Omental fat pad (tissue), 4 donors: ENCODE data around the gene TSC2. TPM values are rescaled to one million over a fixed set of nuclear protein-coding genes. Genes with fewer than 3 reads are reported as not detected.

ENCODE experiments used
- small RNA-seq: library from RNA; depleted of rRNA; stranded (forward); fragments of <200 nt; gene quantifications from one replicate; pipeline ENCODE3, GENCODE V24; 2016
- total RNA-seq, 4 donors: library from RNA; depleted of rRNA; stranded (reverse); fragments of >200 nt; gene quantifications; one replicate each; pipeline ENCODE4 v1.1.0, GENCODE V29; 2016

TSC2 gene
- total RNA-seq, 4 donors from 2014 or later = 30.0 to 59.4 (median 35.9) TPM

Small RNA genes within 50 kb of the gene (small RNA-seq; reads per million reads assigned to genes)
- gene MIR1225 (0.64 reads per million), gene MIR3180-5 (not detected), gene MIR4516 (not detected), gene RF00019 (not detected), gene RN7SL219P (not detected)

Other genes starting within 250 kb of the TSC2 start
- 100 to 1,000 TPM in 1 of 4 donors, 10 to 100 TPM in 3; 69.8 to 130 (median 81.5) TPM for gene HAGH, start 221.2 kb upstream of the TSC2 start, total RNA-seq
- 10 to 100 TPM; 32.3 to 46.3 (median 34.1) TPM for gene FAHD1, start 220.8 kb upstream of the TSC2 start, total RNA-seq
- 1 to 10 TPM in 1 of 4 donors, not detected in 3; 1.7 TPM for gene MEIOB, start 175.8 kb upstream of the TSC2 start, total RNA-seq
- not detected for gene HS3ST6, start 129.6 kb upstream of the TSC2 start, total RNA-seq
- gene MSRB1, start 104.8 kb upstream of the TSC2 start, total RNA-seq = 10 to 100 TPM in 3 of 4 donors, 1 to 10 TPM in 1; 9.6 to 64.0 (median 17.1) TPM
- not detected for gene RPL3L, start 93.3 kb upstream of the TSC2 start, total RNA-seq
- gene NDUFB10, start 88.4 kb upstream of the TSC2 start, total RNA-seq = 100 to 1,000 TPM; 144 to 240 (median 183) TPM
- gene RPS2, start 83.2 kb upstream of the TSC2 start, total RNA-seq = 1,000 to 10,000 TPM; 1,362 to 1,656 (median 1,543) TPM
- not detected for gene RNF151, start 81.1 kb upstream of the TSC2 start, total RNA-seq
- 10 to 100 TPM; 32.2 to 44.3 (median 34.3) TPM for gene TBL3, start 75.9 kb upstream of the TSC2 start, total RNA-seq
- gene NOXO1, start 66.5 kb upstream of the TSC2 start, total RNA-seq = not detected
- gene GFER, start 63.8 kb upstream of the TSC2 start, total RNA-seq = 10 to 100 TPM; 11.9 to 18.4 (median 16.0) TPM
- 1 to 10 TPM in 1 of 4 donors, under 1 TPM in 1, not detected in 2; 0.28 to 1.6 TPM for gene SYNGR3, start 58.0 kb upstream of the TSC2 start, total RNA-seq
- gene ZNF598, start 38.2 kb upstream of the TSC2 start, total RNA-seq = 10 to 100 TPM; 19.1 to 49.0 (median 24.3) TPM
- gene NPW, start 28.2 kb upstream of the TSC2 start, total RNA-seq = under 1 TPM in 1 of 4 donors, not detected in 3; 0.48 TPM
- gene NHERF2, start 21.1 kb upstream of the TSC2 start, total RNA-seq = 100 to 1,000 TPM in 2 of 4 donors, 10 to 100 TPM in 2; 52.8 to 166 (median 84.9) TPM
- gene NTHL1, start 151 bp upstream of the TSC2 start, total RNA-seq = 10 to 100 TPM in 3 of 4 donors, 1 to 10 TPM in 1; 7.1 to 18.1 (median 10.9) TPM
- gene PKD1, start 87.9 kb downstream of the TSC2 start, total RNA-seq = 100 to 1,000 TPM in 2 of 4 donors, 10 to 100 TPM in 2; 86.4 to 214 (median 121) TPM
- gene RAB26, start 100.6 kb downstream of the TSC2 start, total RNA-seq = 1 to 10 TPM in 2 of 4 donors, under 1 TPM in 1, not detected in 1; 0.19 to 2.0 (median 1.1) TPM
- 10 to 100 TPM; 31.9 to 42.7 (median 34.3) TPM for gene TRAF7, start 107.8 kb downstream of the TSC2 start, total RNA-seq
- under 1 TPM; 0.12 to 0.19 (median 0.14) TPM for gene CASKIN1, start 148.6 kb downstream of the TSC2 start, total RNA-seq
- 10 to 100 TPM; 29.8 to 44.6 (median 34.6) TPM for gene MLST8, start 157.5 kb downstream of the TSC2 start, total RNA-seq
- 10 to 100 TPM in 1 of 4 donors, 1 to 10 TPM in 3; 1.5 to 10.1 (median 4.3) TPM for gene BRICD5, start 162.9 kb downstream of the TSC2 start, total RNA-seq
- 10 to 100 TPM in 1 of 4 donors, 1 to 10 TPM in 3; 8.1 to 10.4 (median 9.6) TPM for gene PGP, start 166.9 kb downstream of the TSC2 start, total RNA-seq
- 10 to 100 TPM; 18.3 to 39.6 (median 25.7) TPM for gene E4F1, start 175.6 kb downstream of the TSC2 start, total RNA-seq
- gene DNASE1L2, start 188.5 kb downstream of the TSC2 start, total RNA-seq = under 1 TPM in 3 of 4 donors, not detected in 1; 0.63 to 0.93 (median 0.84) TPM
- 10 to 100 TPM; 26.2 to 66.5 (median 38.4) TPM for gene ECI1, start 203.6 kb downstream of the TSC2 start, total RNA-seq
- gene RNPS1, start 220.1 kb downstream of the TSC2 start, total RNA-seq = 100 to 1,000 TPM in 1 of 4 donors, 10 to 100 TPM in 3; 84.9 to 171 (median 92.2) TPM